Jurkat, Clone E6-1 (cell line): ENCODE measurements around the gene SPG21.

ENCODE experiments used
- DNase-seq: peaks from one replicate; pipeline ENCODE4 v3.0.0-alpha.2; 2011; ENCODE audit warnings: low read depth, low spot score
- H3K4me3 ChIP-seq: 2 replicates; pipeline ENCODE4 v1.5.1; 2011; ENCODE audit warnings: mild to moderate bottlenecking, low read length, control low read depth, moderate library complexity

The SPG21 gene

GRCh38 chr15:64949383-64950186 lies 40.1 kb downstream of the SPG21 start:
- no peak overlapping the region for H3K4me3 ChIP-seq
- DNase-seq = no peak

GRCh38 chr15:64948916-64949315 lies 40.8 kb downstream of the SPG21 start:
- no peak overlapping the region for H3K4me3 ChIP-seq
- DNase-seq = no peak

DNA sequence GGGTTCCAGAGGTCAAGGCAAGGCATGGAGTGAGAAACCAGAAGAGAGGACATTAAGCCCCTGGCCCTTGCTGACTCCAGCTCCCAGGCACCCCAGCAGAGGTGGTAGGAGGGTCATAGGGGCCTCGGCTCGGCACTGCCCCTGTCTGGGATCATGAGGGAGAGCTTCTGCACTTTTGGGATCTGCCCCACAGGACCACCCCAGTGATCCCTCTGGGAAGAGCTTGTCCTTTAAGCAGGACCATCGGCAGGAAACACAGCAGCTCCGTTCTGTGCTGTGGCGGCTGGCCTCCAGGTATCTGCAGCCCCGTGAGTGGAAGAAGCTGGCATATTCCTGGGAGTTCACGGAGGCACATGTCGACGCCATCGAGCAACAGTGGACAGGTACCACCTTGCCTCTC lies 42.5 kb downstream of the SPG21 start:
- DNase-seq = no peak

GRCh38 chr15:64944961-64945360 lies 44.8 kb downstream of the SPG21 start:
- no peak for DNase-seq
- H3K4me3 ChIP-seq = no peak overlapping the region

More for the DNA sequence above, 42.5 kb downstream of the SPG21 start:
- no peak overlapping the region for H3K4me3 ChIP-seq

DNA sequence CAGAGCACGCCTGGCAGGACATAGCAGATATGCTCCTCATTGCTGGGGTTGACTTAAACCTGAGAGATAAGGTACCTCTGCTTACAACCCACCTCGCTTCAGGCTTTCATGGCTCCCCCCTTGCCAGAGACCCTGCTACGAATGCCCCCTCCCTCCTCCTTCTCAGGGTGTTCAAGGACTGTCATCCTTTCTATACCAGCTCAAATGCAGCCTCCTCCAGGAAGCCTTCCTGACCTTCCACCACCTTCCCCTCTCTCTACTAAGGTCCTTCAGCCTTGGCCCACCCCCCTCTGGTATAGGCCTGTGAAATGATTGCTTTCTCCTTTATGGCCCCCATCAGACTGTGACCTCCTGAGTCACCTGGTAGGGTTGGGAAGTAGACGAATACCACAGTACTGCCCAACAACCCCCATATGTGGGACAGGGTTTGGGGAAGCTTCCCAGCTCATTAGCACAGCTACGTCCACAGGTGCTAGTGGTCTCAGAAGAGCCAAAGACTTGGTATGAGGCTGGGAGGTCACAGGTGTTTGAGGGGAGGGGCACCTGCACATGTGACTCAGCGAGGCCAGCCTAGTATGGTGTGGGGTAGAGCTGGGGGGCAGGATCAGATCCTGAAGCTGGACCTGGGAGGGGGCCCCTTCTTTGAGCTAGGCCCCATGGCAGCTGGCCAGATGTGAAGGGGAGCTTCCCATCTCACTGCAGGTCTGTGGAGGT lies 46.0 kb downstream of the SPG21 start:
- DNase-seq = no peak
- no peak overlapping the region for H3K4me3 ChIP-seq

GRCh38 chr15:64942356-64942755 lies 47.4 kb downstream of the SPG21 start:
- no peak for DNase-seq
- no peak overlapping the region for H3K4me3 ChIP-seq

- DNase-seq = no peak
- H3K4me3 ChIP-seq = no peak overlapping the region
Observed at GRCh38 chr15:64938192-64938591, 51.5 kb downstream of the SPG21 start.

DNA sequence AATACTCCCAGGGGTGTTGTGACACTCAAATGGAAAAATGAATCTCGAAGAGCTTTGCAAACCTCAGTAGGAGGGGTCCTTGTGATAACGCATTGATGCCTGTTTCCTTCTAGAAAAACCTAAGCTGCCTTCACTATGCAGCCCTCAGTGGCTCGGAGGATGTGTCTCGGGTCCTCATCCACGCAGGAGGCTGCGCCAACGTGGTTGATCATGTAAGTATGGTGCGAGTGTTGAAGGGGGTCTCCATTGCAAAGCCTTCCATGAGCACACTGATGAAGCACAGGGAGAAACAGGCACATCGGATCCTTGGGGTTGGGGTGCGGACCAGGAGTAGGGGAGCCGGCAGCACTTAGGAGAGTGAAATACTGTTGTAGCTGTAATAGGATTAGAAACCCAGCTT lies 55.7 kb downstream of the SPG21 start:
- no peak overlapping the region for H3K4me3 ChIP-seq
- DNase-seq = no peak

GRCh38 chr15:64931381-64931780 lies 58.3 kb downstream of the SPG21 start:
- no peak overlapping the region for H3K4me3 ChIP-seq
- no peak for DNase-seq

DNA sequence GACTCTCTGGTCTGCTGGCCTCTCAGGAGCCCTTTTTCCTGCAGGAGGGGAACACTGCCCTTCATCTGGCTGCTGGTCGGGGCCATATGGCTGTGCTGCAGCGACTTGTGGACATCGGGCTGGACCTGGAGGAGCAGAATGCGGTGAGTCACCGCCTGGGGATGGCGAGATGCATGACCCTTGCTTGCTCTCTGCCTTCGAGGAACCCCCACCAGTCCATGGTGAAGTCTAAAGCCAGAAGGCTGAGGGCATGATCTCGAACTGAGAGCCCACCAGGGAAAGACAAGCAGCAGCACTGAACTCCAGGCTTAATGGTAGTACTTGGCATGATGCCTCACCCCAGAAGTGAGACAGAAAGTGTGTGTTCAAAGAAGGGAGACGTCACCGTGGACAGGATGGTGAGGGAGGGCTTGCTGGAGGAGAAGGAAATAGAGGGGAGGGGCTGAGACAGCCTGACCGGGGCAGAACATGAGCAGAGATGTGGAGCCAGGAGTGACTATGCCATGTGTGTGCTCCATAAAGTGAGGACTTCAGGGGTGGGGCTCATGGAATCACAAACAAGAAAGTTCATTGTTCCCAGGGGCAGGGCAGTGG lies 58.8 kb downstream of the SPG21 start:
- no peak overlapping the region for H3K4me3 ChIP-seq
- DNase-seq = no peak

- no peak for DNase-seq
- H3K4me3 ChIP-seq = no peak overlapping the region
Observed at GRCh38 chr15:64930019-64930652, 59.6 kb downstream of the SPG21 start.

DNA sequence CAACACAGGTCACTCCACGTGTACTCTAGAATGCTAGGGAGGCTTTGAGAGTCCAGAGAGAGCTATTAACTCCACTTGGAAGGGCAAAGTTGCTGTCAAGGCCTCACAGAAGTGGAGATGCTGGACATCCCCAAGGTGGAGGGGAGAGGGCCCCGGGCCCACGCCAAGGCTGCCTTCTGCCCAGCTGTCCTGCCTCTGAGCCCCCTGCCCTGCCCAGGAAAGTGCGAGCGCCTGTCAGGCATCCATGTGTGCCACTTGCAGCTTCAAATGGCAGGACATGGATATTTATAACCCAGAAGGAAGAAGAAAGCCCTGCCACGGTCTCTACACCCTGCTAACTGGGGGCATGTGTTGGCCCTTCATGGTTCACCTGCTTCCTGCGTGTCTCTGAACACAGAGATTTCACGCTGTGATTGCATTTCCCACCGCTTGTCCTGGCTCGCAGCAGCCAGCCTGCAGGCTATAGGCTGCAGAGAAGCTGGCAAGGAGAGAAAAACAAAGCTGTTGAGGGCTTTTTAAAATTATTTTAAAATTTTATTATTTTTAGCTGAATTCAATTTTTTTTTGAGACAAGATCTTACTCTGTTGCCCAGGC lies 61.0 kb downstream of the SPG21 start:
- no peak for DNase-seq
- no peak overlapping the region for H3K4me3 ChIP-seq

GRCh38 chr15:64926661-64927060 lies 63.1 kb downstream of the SPG21 start:
- DNase-seq = no peak

DNA sequence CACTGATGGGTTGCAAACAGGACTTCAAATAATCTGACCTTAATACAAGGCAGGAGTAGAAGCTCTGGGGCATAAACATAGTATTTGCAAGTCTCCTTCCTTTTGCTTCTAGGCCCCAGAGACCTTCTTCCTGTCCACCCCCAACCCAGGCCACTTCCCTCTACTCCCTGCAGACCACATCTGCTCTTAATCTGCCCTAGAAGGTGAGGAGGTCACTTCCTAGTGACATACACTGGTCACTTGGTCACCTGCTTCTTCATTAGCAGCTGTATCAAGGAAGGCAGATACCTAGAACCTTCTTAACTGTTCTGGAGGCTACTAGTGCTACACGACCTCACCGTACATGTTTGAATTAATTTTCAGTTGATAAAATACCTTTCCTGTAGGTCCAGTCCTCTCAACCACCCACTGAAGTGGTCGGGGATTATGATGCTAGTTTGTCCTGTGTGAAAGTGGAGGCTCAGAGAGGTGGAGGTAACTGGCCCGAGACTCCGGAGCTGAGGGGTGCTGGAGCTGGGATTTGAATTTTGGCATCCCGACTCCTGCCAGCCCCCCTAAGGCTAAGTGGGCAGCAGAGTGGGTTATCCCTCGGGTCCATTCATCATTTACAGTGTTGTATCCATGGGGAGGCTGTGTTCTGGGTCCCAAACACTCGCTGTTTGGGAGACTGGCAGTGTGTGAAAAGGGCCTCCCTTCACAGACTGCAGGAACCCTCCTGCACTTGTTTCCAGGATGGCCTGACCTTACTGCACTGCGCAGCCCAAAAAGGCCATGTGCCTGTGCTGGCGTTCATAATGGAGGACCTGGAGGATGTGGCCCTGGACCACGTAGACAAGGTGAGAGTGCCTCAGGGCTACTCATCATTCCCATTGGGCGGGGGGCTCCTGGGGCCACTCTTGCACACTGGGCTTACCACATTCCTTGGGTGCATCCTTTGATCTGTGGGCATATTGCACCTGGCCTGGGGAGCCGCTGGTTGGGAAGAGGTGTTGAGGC lies 64.1 kb downstream of the SPG21 start:
- DNase-seq = no peak
- H3K4me3 ChIP-seq = no peak overlapping the region

More at GRCh38 chr15:64926661-64927060, 63.1 kb downstream of the SPG21 start:
- no peak overlapping the region for H3K4me3 ChIP-seq

DNA sequence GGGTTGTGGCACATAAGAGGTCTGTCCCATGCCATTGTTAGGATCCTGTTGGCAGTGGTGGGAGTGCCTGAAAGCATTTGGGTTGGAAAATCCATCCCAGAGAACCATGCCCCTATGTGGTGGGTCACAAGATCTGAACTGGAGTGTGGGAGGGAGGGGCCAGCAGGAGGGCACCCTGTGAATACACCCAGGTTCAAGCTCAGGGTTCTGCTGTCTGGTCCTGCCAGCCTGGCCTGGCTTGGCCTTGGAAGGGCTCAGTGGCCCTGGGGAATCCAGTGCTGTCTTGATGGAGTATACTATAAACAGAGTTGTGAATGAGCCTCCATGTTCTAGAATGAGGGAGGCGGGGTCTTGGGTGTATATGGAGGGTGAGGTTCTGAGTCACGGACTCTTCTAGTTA lies 66.2 kb downstream of the SPG21 start:
- no peak overlapping the region for H3K4me3 ChIP-seq
- DNase-seq = no peak

- H3K4me3 ChIP-seq = no peak overlapping the region
- no peak for DNase-seq
Observed at GRCh38 chr15:64921711-64922110, 68.0 kb downstream of the SPG21 start.

DNA sequence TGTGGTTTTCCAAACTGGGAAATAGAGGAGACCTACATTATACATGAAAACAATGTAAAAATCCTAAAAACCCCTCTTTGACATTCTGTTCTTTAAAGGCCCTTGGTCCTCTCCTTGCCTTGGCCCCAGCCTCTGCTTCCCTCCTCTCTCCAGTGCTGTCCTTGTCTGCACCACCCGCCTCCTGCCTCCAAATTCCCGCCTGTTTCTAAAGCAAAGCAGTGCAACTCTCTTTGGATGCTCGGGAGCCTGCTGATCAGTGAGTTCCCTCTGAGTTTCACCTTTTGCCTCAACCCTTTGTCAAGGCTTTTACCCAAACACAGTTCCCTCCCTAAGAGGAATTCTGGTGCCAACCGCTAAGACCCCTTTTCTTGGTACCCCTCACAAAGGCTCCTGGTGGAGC lies 70.0 kb downstream of the SPG21 start:
- DNase-seq = no peak
- no peak overlapping the region for H3K4me3 ChIP-seq

- no peak for DNase-seq
Observed at GRCh38 chr15:64917211-64917610, 72.5 kb downstream of the SPG21 start.

More at GRCh38 chr15:64917211-64917610, 72.5 kb downstream of the SPG21 start:
- H3K4me3 ChIP-seq = no peak overlapping the region
